ENCODE measurements around the gene MARS2.

Gene MARS2

DNA sequence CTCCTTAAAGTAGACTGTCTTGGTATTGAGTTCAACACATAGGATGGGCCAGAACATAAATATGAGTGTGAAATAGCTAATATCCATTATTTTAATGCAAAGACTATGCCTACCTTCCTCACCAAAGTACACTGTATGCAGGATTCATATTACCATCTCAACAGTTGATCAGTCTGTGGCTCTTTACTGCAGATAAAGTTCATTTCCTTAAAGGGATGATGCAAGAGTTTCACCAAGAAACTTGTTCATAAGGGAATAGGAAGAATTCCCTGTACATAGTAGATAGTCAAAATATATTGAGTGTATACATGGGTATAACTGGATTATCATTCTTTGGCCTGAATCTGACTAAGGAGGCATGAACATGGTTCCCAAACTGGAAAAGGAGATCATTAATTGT, 35.0 kb downstream of the MARS2 start:
- Histone ChIP-seq H3K79me2 (no peaks in the 10 kb centered on the region), H3K36me3 (ENCODE audit: control insufficient read depth, insufficient read depth, low read length) (no peaks in the 10 kb centered on the region), H3K4me2 (ENCODE audit: low read length) (no peak overlapping the region), H3K9me3 (ENCODE audit: control insufficient read depth, low read length) (no peaks in the 10 kb centered on the region), H3K9ac (no peak overlapping the region), H3K27ac (no peak overlapping the region), H2AFZ (no peak overlapping the region), H3K4me3 (ENCODE audit: low read depth, low read length) (no peak overlapping the region), H3K4me1 (no peaks in the 10 kb centered on the region), H3K27me3 (ENCODE audit: control insufficient read depth, insufficient read depth, low read length) (no peaks in the 10 kb centered on the region)
- TF ChIP-seq, protein P1, sequence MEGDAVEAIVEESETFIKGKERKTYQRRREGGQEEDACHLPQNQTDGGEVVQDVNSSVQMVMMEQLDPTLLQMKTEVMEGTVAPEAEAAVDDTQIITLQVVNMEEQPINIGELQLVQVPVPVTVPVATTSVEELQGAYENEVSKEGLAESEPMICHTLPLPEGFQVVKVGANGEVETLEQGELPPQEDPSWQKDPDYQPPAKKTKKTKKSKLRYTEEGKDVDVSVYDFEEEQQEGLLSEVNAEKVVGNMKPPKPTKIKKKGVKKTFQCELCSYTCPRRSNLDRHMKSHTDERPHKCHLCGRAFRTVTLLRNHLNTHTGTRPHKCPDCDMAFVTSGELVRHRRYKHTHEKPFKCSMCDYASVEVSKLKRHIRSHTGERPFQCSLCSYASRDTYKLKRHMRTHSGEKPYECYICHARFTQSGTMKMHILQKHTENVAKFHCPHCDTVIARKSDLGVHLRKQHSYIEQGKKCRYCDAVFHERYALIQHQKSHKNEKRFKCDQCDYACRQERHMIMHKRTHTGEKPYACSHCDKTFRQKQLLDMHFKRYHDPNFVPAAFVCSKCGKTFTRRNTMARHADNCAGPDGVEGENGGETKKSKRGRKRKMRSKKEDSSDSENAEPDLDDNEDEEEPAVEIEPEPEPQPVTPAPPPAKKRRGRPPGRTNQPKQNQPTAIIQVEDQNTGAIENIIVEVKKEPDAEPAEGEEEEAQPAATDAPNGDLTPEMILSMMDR (IDR thresholded peaks at IDR 0.05), result no peak
